Uterus (tissue), 2 donors: ENCODE measurements around the gene CBARP.

Source experiments
- POLR2A ChIP-seq, 2 donors: fragments of 450-650 bp; IDR thresholded peaks; one replicate each; pipeline ENCODE4 v1.6.1; 2016; ENCODE audit warnings: antibody characterized with exemption in 2 of 2, mild to moderate bottlenecking in 1 of 2, moderate library complexity in 1 of 2
- TF ChIP-seq, protein P1 (sequence below), 4 experiments: fragments of 200-600 bp in 2 of 4; fragments of 450-650 bp in 2 of 4; sonication (generic) in 2 of 4; IDR thresholded peaks; one replicate each; pipeline ENCODE4 v1.5.1; 2016 to 2019; ENCODE audit warnings: antibody characterized with exemption in 4 of 4, mild to moderate bottlenecking in 2 of 4, moderate library complexity in 1 of 4

DNA sequence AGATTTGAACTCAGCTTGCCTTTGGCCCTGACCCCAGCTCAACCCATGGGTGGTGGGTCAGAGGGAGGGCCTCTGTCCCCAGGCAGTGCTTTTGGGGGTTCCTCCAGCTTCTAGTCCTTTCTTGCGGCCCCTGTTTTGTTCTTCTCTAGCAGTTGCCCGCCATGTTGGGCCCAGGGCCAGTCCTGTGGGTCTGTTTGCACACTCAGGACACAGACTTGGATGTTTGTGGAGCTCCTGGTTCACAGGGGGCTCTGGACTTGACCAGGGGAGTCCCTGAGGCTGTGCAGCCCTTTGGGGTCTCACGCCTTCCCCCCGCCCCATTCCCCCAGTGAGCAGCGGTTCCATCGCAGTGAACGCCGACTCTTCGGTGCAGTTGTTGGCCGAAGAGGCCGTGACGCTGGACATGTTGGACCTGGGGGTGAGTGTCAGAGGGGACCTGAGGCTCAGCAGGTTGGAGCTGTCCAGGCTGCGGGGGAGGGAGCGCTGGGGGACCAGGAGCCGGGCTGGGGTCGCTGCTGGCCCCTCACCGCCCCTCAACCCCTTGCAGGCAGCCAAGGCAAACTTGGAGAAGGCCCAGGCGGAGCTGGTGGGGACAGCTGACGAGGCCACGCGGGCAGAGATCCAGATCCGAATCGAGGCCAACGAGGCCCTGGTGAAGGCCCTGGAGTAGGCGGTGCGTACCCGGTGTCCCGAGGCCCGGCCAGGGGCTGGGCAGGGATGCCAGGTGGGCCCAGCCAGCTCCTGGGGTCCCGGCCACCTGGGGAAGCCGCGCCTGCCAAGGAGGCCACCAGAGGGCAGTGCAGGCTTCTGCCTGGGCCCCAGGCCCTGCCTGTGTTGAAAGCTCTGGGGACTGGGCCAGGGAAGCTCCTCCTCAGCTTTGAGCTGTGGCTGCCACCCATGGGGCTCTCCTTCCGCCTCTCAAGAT, 6.2 kb upstream of the CBARP start:
- TF ChIP-seq, protein P1, sequence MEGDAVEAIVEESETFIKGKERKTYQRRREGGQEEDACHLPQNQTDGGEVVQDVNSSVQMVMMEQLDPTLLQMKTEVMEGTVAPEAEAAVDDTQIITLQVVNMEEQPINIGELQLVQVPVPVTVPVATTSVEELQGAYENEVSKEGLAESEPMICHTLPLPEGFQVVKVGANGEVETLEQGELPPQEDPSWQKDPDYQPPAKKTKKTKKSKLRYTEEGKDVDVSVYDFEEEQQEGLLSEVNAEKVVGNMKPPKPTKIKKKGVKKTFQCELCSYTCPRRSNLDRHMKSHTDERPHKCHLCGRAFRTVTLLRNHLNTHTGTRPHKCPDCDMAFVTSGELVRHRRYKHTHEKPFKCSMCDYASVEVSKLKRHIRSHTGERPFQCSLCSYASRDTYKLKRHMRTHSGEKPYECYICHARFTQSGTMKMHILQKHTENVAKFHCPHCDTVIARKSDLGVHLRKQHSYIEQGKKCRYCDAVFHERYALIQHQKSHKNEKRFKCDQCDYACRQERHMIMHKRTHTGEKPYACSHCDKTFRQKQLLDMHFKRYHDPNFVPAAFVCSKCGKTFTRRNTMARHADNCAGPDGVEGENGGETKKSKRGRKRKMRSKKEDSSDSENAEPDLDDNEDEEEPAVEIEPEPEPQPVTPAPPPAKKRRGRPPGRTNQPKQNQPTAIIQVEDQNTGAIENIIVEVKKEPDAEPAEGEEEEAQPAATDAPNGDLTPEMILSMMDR (IDR thresholded peaks at IDR 0.05): peak; percentile 96 to 100 (median 99)
- TF ChIP-seq POLR2A (IDR thresholded peaks at IDR 0.05): peak in 1 of 2 donors; percentile 44
